Transverse colon (tissue), 4 donors: ENCODE results near the gene HCK. TPM values are rescaled to one million over a fixed set of nuclear protein-coding genes. Genes with fewer than 3 reads are reported as not detected.

Experiments used
- DNase-seq: peaks from one replicate; pipeline ENCODE4 v3.0.0-alpha.2; 2019
- H3K27ac ChIP-seq, 4 donors: fragments of 200-600 bp; sonication (generic); 2 replicates each; pipeline ENCODE4 v1.5.1; 2016 to 2018; ENCODE audit warnings: inconsistent platforms in 4 of 4
- H3K27me3 ChIP-seq: fragments of 200-600 bp; sonication (generic); 2 replicates; pipeline ENCODE4 v1.5.1; 2017; ENCODE audit warnings: inconsistent platforms
- H3K36me3 ChIP-seq, 4 donors: fragments of 200-600 bp; sonication (generic); 2 replicates each; pipeline ENCODE4 v1.5.1; 2017 to 2019; ENCODE audit warnings: inconsistent platforms in 4 of 4
- H3K4me1 ChIP-seq, 4 donors: fragments of 200-600 bp; sonication (generic); 2 replicates each; pipeline ENCODE4 v1.5.1; 2017 to 2020; ENCODE audit warnings: inconsistent platforms in 4 of 4
- H3K4me3 ChIP-seq, 4 donors: fragments of 200-600 bp; sonication (generic); 1 replicate in 1 of 4; 2 replicates in 3 of 4; pipeline versions ENCODE4 v1.5.1 to v1.6.1; 2017 to 2019; ENCODE audit warnings: inconsistent platforms in 4 of 4
- H3K9me3 ChIP-seq, 2 donors: fragments of 200-600 bp; sonication (generic); 2 replicates each; pipeline ENCODE4 v1.5.1; 2017 to 2019; ENCODE audit warnings: inconsistent platforms in 2 of 2
- EP300 ChIP-seq: sonication (generic); formaldehyde crosslinking; IDR thresholded peaks from one replicate; pipeline ENCODE4 v1.6.1; 2017; ENCODE audit warnings: antibody characterized with exemption, low read depth
- POLR2A ChIP-seq: fragments of 450-650 bp; IDR thresholded peaks from one replicate; pipeline ENCODE4 v1.6.1; 2016; ENCODE audit warnings: antibody characterized with exemption, mild to moderate bottlenecking, moderate library complexity
- POLR2AphosphoS5 ChIP-seq, 3 donors: sonication (generic); formaldehyde crosslinking; IDR thresholded peaks; one replicate each; pipeline ENCODE4 v1.6.1; 2016; ENCODE audit warnings: antibody characterized with exemption in 3 of 3
- WGBS, 2 donors: methylation state at CpG; one replicate each; pipeline ENCODE4 v1.1.5; 2018; ENCODE audit warnings: low coverage in 1 of 2; 5-methylcytosine and 5-hydroxymethylcytosine counted together
- in situ Hi-C, 4 donors: fragments of 200-750 bp; cut with MboI; loops; one replicate each; pipeline versions ENCODE4 v1.15.0 to v1.15.1; 2017; ENCODE audit warnings: low sequenced_read_pairs in 3 of 4, low pct_ligation_motif_present in 1 of 4, low pct_unique_long_range_greater_than_20kb in 1 of 4
- intact Hi-C: fragments of 100-400 bp; cut with DNase I; formaldehyde crosslinking; loops from one replicate; pipeline ENCODE4 v1.15.1; 2023; ENCODE audit warnings: low total_unique reads
- total RNA-seq, 4 donors: library from RNA; depleted of rRNA; stranded (reverse); fragments of >200 nt; gene quantifications; one replicate each; pipeline ENCODE4 v1.1.0, GENCODE V29; 2016
- TF ChIP-seq, protein P1 (sequence below), 5 experiments: fragments of 200-600 bp in 3 of 5; fragments of 450-650 bp in 2 of 5; sonication (generic) in 3 of 5; IDR thresholded peaks; 1 replicate in 2 of 5; 2 replicates in 3 of 5; pipeline ENCODE4 v1.5.1; 2016 to 2017; ENCODE audit warnings: antibody characterized with exemption in 5 of 5, inconsistent platforms in 3 of 5, mild to moderate bottlenecking in 2 of 5, moderate library complexity in 1 of 5

The HCK gene
- total RNA-seq, 4 donors from 2014 or later = 9.7 to 22.7 (median 11.7) TPM

DNA sequence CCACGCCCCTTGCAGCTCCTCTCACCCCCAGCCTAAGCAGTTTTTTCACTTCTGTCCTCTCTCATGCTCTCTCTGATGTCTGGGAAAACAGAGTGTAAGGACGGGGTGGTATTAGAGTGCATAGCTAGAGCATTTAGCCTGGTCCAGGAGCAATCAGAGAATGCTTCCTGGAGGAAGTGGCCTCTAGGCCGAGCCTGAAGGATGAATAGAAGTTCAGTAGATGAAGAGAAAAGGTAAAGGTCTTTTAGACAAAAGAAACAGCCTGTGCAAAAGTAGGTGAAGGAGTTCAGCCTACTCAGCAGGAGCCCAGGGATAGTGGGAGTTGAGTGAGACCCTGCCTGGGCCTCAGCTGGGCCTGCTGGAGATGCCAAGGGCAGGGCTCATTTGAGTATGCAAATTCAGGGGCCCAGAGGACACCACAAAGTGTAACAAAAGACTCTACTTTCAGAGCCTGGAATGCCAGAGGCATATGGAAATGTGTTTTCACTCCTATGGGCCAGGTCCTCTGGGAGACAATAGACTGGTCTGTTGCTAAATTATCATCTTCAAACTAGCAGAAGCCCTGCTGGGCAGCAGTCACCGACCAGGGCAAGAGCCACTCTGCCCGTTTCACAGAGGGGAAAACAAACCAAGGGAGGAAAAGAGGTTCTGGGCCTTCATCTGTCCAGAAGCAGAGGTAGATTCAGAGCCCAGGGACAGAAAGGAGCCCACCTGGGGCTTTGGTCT, 37.8 kb downstream of the HCK start:
- no peaks in the 10 kb centered on the region for H3K4me1 ChIP-seq
- peaks cover 5% of the 10 kb centered on the region for H3K27me3 ChIP-seq
- H3K36me3 ChIP-seq = no peaks in the 10 kb centered on the region
- intact Hi-C loops = no loop called here
- TF ChIP-seq EP300 (no peak), POLR2A (no peak), POLR2AphosphoS5 (IDR thresholded peaks at IDR 0.05) (no peak)
- TF ChIP-seq, protein P1, sequence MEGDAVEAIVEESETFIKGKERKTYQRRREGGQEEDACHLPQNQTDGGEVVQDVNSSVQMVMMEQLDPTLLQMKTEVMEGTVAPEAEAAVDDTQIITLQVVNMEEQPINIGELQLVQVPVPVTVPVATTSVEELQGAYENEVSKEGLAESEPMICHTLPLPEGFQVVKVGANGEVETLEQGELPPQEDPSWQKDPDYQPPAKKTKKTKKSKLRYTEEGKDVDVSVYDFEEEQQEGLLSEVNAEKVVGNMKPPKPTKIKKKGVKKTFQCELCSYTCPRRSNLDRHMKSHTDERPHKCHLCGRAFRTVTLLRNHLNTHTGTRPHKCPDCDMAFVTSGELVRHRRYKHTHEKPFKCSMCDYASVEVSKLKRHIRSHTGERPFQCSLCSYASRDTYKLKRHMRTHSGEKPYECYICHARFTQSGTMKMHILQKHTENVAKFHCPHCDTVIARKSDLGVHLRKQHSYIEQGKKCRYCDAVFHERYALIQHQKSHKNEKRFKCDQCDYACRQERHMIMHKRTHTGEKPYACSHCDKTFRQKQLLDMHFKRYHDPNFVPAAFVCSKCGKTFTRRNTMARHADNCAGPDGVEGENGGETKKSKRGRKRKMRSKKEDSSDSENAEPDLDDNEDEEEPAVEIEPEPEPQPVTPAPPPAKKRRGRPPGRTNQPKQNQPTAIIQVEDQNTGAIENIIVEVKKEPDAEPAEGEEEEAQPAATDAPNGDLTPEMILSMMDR (IDR thresholded peaks at IDR 0.05) = no peak
- no peak for DNase-seq
- H3K9me3 ChIP-seq = no peaks in the 10 kb centered on the region
- 63 to 69% methylated on average over 3 to 5 of the region's 5 CpGs for WGBS, 2 donors
- H3K27ac ChIP-seq = no peak overlapping the region
- H3K4me3 ChIP-seq = no peak overlapping the region
- in situ Hi-C loops = no loop called here

DNA sequence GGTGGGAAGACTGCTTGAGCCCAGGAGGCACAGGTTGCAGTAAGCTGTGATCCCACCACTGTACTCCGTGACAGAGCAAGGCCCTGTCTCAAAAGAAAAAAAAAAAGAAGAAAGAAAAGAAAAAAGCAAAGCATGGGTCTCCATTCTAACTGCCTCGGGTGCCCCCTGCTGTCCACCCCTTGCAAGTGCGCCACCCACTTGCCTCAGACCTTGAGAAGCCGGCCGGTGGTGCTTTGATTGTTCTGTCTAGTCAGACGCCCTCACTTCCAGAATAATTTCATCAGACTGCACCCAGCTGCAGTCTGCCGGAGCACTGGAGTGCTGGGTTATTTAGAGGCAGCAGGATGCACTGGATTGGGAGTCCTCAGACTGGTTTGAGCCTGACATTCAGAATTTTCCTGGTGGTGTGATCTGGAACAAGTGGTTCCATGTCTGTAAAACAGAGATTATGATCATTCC, 39.9 kb downstream of the HCK start:
- WGBS, 2 donors = 0 to 4% methylated on average over 1 to 7 of the region's 7 CpGs
- TF ChIP-seq, protein P1 (IDR thresholded peaks at IDR 0.05) = peak; percentile 72 to 94 (median 90)
- TF ChIP-seq POLR2A (no peak), EP300 (no peak)
- Histone ChIP-seq H3K4me3 (no peak overlapping the region), H3K27me3 (peaks cover 14% of the 10 kb centered on the region), H3K36me3 (no peaks in the 10 kb centered on the region), H3K27ac (no peak overlapping the region), H3K4me1 (no peaks in the 10 kb centered on the region), H3K9me3 (no peaks in the 10 kb centered on the region)
- intact Hi-C loops (no loop called here), in situ Hi-C loops (no loop called here)
- peak; percentile 78 for DNase-seq

DNA sequence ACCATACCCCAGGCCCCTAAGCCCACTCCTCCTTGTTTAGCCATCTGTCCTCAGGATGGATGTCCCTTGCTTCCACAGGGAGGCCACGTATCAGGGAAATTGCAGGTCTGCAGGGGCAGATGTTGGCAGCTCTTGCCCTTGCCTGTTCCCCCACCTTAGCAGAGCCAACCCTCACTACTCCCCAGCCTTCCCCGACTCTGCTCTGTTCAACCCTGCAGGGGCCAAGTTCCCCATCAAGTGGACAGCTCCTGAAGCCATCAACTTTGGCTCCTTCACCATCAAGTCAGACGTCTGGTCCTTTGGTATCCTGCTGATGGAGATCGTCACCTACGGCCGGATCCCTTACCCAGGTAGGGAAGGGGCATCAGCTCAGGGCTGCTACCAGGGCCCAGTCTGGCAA, 46.7 kb downstream of the HCK start:
- TF ChIP-seq, protein P1 (IDR thresholded peaks at IDR 0.05) = no peak
- TF ChIP-seq POLR2A = no peak
- TF ChIP-seq POLR2AphosphoS5 (IDR thresholded peaks at IDR 0.05) = no peak
- TF ChIP-seq EP300 = no peak
- Histone ChIP-seq H3K4me1 (no peaks in the 10 kb centered on the region), H3K27me3 (peaks cover 42% of the 10 kb centered on the region), H3K27ac (no peak overlapping the region), H3K9me3 (no peaks in the 10 kb centered on the region), H3K36me3 (no peaks in the 10 kb centered on the region), H3K4me3 (no peak overlapping the region)
- intact Hi-C loops = no loop called here
- in situ Hi-C loops = no loop called here
- 80 to 100% methylated on average over 3 to 6 of the region's 6 CpGs for WGBS, 2 donors
- no peak for DNase-seq

DNA sequence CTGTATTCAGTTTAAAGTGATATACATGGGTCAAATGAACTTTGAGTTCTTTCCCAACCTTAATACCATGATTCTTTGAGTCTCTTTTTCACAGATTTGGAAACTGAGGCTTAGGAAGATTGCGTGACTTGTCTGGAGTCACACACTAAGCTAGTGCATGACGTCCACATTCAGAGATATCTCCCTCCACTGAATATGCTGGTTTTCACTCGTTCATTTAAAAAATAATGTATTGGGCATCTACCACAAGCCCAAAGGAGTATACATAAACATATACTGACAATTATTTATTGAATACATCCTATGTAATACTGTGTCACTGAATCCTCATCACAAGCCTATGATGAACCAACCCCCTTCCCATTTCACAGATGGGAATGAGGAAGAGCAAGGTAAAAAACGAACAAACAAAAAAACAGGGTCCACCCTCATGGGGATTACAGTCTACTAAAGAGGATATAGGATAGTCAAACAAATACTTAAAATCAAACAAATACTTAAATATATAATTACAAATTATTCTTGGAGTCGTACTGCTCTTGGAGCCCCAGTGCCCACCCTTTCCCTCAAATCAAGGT, 56.9 kb downstream of the HCK start:
- in situ Hi-C loops = no loop called here
- no peak for TF ChIP-seq EP300
- TF ChIP-seq POLR2A = no peak
- TF ChIP-seq, protein P1 (IDR thresholded peaks at IDR 0.05) = no peak
- TF ChIP-seq POLR2AphosphoS5 (IDR thresholded peaks at IDR 0.05) = no peak

More for the DNA sequence above, 56.9 kb downstream of the HCK start:
- Histone ChIP-seq H3K27me3 (peaks cover 11% of the 10 kb centered on the region), H3K27ac (peak overlapping the region; percentile 92 to 99 (median 96)), H3K36me3 (no peaks in the 10 kb centered on the region), H3K4me3 (peak overlapping the region in 3 of 4 donors; percentile 77 to 99 (median 85)), H3K9me3 (no peaks in the 10 kb centered on the region), H3K4me1 (peaks cover 5 to 38% (median 35%) of the 10 kb centered on the region in 4 donors)
- 52 to 54% methylated on average over 5 of the region's 5 CpGs for WGBS, 2 donors
- intact Hi-C loops = no loop called here
- DNase-seq = no peak
